Measurements from ENCODE around the gene TUNAR. TPM values are rescaled to one million over a fixed set of nuclear protein-coding genes. Genes with fewer than 3 reads are reported as not detected.
A peak's percentile ranks its signal among the peaks of the same experiment; 100 is the strongest.

The TUNAR gene
- total RNA-seq, 2 donors from 2014 or later = 26.2 to 30.0 TPM

GRCh38 chr14:95885278-95885677 is 8.6 kb downstream of the TUNAR start:
- no peaks in the 10 kb centered on the region for H3K27me3 Mint-ChIP-seq (ENCODE audit: insufficient read depth)
- H3K27me3 ChIP-seq (ENCODE audit: control insufficient read depth, insufficient read depth, low read length, poor library complexity, severe bottlenecking) = no peaks in the 10 kb centered on the region
- H3K9ac ChIP-seq (ENCODE audit: extremely low read depth, low read length, poor library complexity, severe bottlenecking) = no peak overlapping the region
- no peak overlapping the region for H3K4me3 ChIP-seq (ENCODE audit: low read length)
- no peaks in the 10 kb centered on the region for H3K9me3 Mint-ChIP-seq
- H3K4me3 Mint-ChIP-seq = no peak overlapping the region
- peaks cover 26% of the 10 kb centered on the region for H3K4me1 Mint-ChIP-seq
- H3K27ac ChIP-seq (ENCODE audit: low read depth, low read length) = no peak overlapping the region
- peaks cover 2% of the 10 kb centered on the region for H3K36me3 Mint-ChIP-seq (ENCODE audit: low read depth)
- peak; percentile 59 for DNase-seq
- 68 to 70% methylated on average over 7 of the region's 7 CpGs for WGBS, 2 experiments (ENCODE audit: insufficient coverage in 1 of 2, insufficient read length in 1 of 2)
- H3K27ac Mint-ChIP-seq = no peak overlapping the region
- H3K9me3 ChIP-seq (ENCODE audit: control insufficient read depth, low read length) = no peaks in the 10 kb centered on the region
- TF ChIP-seq CTCF (conservative IDR thresholded peaks at IDR 0.05) = no peak
- H3K4me1 ChIP-seq (ENCODE audit: control insufficient read depth, insufficient read depth, low read length) = no peaks in the 10 kb centered on the region
- H3K36me3 ChIP-seq (ENCODE audit: control insufficient read depth, insufficient read depth, low read length) = no peaks in the 10 kb centered on the region

- H3K9me3 ChIP-seq (ENCODE audit: control insufficient read depth, low read length) = no peaks in the 10 kb centered on the region
- H3K36me3 Mint-ChIP-seq (ENCODE audit: low read depth) = peaks cover 3% of the 10 kb centered on the region
- no peak overlapping the region for H3K4me3 Mint-ChIP-seq
- DNase-seq = peak; percentile 39
- no peaks in the 10 kb centered on the region for H3K27me3 ChIP-seq (ENCODE audit: control insufficient read depth, insufficient read depth, low read length, poor library complexity, severe bottlenecking)
- no peak overlapping the region for H3K27ac ChIP-seq (ENCODE audit: low read depth, low read length)
- H3K9ac ChIP-seq (ENCODE audit: extremely low read depth, low read length, poor library complexity, severe bottlenecking) = no peak overlapping the region
- H3K9me3 Mint-ChIP-seq = no peaks in the 10 kb centered on the region
- no peak overlapping the region for H3K27ac Mint-ChIP-seq
- TF ChIP-seq CTCF (conservative IDR thresholded peaks at IDR 0.05) = no peak
- no peaks in the 10 kb centered on the region for H3K36me3 ChIP-seq (ENCODE audit: control insufficient read depth, insufficient read depth, low read length)
- H3K27me3 Mint-ChIP-seq (ENCODE audit: insufficient read depth) = no peaks in the 10 kb centered on the region
- H3K4me1 ChIP-seq (ENCODE audit: control insufficient read depth, insufficient read depth, low read length) = no peaks in the 10 kb centered on the region
- H3K4me3 ChIP-seq (ENCODE audit: low read length) = no peak overlapping the region
- H3K4me1 Mint-ChIP-seq = peaks cover 27% of the 10 kb centered on the region
- 85 to 94% methylated on average over 6 to 7 of the region's 7 CpGs for WGBS, 2 experiments (ENCODE audit: insufficient coverage in 1 of 2, insufficient read length in 1 of 2)
These were observed 9.2 kb downstream of the TUNAR start for GRCh38 chr14:95885866-95886265.

- Histone ChIP-seq H3K4me3 (ENCODE audit: low read length) (no peak overlapping the region), H3K9ac (ENCODE audit: extremely low read depth, low read length, poor library complexity, severe bottlenecking) (no peak overlapping the region), H3K4me1 (ENCODE audit: control insufficient read depth, insufficient read depth, low read length) (no peaks in the 10 kb centered on the region), H3K36me3 (ENCODE audit: control insufficient read depth, insufficient read depth, low read length) (no peaks in the 10 kb centered on the region), H3K9me3 (ENCODE audit: control insufficient read depth, low read length) (no peaks in the 10 kb centered on the region), H3K27me3 (ENCODE audit: control insufficient read depth, insufficient read depth, low read length, poor library complexity, severe bottlenecking) (no peaks in the 10 kb centered on the region), H3K27ac (ENCODE audit: low read depth, low read length) (no peak overlapping the region)
- no peaks in the 10 kb centered on the region for H3K9me3 Mint-ChIP-seq
- H3K4me1 Mint-ChIP-seq = peaks cover 26% of the 10 kb centered on the region
- H3K27me3 Mint-ChIP-seq (ENCODE audit: insufficient read depth) = no peaks in the 10 kb centered on the region
- no peak for TF ChIP-seq CTCF (conservative IDR thresholded peaks at IDR 0.05)
- 80 to 95% methylated on average over 2 to 7 of the region's 7 CpGs for WGBS, 2 experiments (ENCODE audit: insufficient coverage in 1 of 2, insufficient read length in 1 of 2)
- H3K27ac Mint-ChIP-seq = no peak overlapping the region
- H3K36me3 Mint-ChIP-seq (ENCODE audit: low read depth) = peaks cover 5% of the 10 kb centered on the region
- no peak for DNase-seq
- no peak overlapping the region for H3K4me3 Mint-ChIP-seq
These were observed 9.9 kb downstream of the TUNAR start for GRCh38 chr14:95886366-95887056.

All from endodermal cell (in vitro differentiated cells).